Epithelial cell of proximal tubule (primary cell): ENCODE data around the gene ORC6. TPM values are rescaled to one million over a fixed set of nuclear protein-coding genes. Genes with fewer than 3 reads are reported as not detected.

Experiments
- DNase-seq: peaks from one replicate; pipeline ENCODE4 v3.0.0-alpha.2; 2011; ENCODE audit warnings: low read depth
- H3K4me3 ChIP-seq: 2 replicates; pipeline ENCODE4 v1.5.1; 2011; ENCODE audit warnings: low read depth, mild to moderate bottlenecking, low read length
- total RNA-seq: library from RNA; depleted of rRNA; stranded (reverse); fragments of >200 nt; gene quantifications from 2 replicates; pipeline ENCODE4 v1.2.3, GENCODE V29; 2015
- TF ChIP-seq, protein P1 (sequence below): conservative IDR thresholded peaks from 2 replicates; pipeline ENCODE4 v1.5.1; 2012; ENCODE audit warnings: low read depth, mild to moderate bottlenecking, low read length

Gene ORC6
- total RNA-seq, 1 donor from 2014 or later, result 34.1 TPM

DNA sequence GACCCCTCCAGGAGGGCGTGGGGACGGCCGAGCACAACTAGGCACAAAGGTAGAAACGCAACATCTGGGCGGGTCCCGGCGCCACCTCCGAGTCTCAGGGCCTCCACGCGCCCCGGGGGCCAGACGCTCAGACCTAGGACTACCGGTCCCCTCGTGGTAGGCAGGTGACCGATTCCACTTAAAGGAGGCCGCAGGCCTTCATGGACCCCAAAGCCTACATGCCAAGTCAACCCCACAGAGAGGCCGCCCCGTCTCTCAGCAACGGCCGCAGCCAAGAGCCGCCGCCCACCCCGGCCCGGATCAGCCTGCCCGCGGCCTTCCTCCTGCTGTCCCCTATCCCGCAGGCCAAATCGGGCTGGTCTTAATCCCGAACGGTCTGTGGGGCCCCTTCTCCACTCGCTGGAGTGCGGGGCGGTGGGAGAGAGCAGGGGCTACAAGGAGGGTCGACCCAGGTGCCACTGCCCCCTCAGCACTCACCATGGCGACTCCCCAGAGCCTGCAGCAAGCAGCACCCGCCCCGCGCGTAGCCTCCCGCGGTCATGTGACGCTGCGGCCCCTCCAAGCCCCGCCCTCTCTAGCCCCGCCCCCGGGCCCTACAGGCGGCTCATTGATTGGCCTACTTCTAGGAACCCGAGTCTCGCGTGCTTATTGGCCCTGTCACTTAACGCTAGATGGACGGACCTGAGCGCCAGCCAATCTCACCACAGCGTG, 650 bp upstream of the ORC6 start, which contains the start of gene VPS35:
VPS35 (minus strand) TSS at position 525 of the 711 bp plus-strand sequence; CDS start at position 480, 45 bp downstream.
- H3K4me3 ChIP-seq, result peak within 1 kb of the TSS; percentile 91
- peak; percentile 88 for DNase-seq
- TF ChIP-seq, protein P1, sequence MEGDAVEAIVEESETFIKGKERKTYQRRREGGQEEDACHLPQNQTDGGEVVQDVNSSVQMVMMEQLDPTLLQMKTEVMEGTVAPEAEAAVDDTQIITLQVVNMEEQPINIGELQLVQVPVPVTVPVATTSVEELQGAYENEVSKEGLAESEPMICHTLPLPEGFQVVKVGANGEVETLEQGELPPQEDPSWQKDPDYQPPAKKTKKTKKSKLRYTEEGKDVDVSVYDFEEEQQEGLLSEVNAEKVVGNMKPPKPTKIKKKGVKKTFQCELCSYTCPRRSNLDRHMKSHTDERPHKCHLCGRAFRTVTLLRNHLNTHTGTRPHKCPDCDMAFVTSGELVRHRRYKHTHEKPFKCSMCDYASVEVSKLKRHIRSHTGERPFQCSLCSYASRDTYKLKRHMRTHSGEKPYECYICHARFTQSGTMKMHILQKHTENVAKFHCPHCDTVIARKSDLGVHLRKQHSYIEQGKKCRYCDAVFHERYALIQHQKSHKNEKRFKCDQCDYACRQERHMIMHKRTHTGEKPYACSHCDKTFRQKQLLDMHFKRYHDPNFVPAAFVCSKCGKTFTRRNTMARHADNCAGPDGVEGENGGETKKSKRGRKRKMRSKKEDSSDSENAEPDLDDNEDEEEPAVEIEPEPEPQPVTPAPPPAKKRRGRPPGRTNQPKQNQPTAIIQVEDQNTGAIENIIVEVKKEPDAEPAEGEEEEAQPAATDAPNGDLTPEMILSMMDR, result peak; percentile 37

DNA sequence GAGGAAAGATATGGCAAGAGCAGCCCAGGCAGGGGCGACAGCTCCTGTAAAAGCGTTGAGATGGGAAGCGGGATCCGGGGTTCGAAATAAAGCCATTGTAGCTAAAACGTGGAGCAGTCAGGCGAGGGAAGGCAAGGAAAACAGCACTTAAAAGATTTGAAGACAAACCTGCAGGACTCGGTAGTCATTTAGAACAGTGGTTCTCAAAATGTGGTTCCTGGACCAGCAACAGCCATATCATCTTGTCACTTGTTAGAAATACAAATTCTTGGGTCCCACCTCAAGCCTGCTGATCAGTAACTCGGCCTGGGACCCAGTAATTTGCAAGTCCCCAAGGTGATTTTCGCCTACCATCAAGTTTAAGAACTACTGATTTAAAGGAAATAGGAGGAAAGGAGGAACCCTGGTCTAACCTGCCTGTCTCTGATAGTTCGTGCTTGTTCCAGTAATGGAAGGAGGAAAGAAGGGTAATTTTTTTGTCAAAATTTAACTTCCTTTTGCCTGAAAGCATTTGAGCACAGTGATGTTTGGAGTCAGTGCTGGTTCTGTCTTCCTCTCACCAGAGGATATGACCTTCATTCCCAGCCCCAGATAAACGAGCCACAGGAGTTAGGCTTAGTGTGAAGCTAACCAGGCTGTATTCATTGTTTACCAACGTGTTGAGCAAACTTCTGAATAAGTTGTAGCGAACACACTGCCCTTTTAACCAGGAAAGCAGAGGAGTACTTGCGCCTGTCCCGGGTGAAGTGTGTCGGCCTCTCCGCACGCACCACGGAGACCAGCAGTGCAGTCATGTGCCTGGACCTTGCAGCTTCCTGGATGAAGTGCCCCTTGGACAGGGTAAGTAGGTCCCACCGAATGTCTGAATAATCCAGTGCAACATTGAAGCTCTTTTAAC, 1.1 kb downstream of the ORC6 start:
- H3K4me3 ChIP-seq, result peak overlapping the region; percentile 91
- DNase-seq, result no peak
- TF ChIP-seq, protein P1, result no peak

DNA sequence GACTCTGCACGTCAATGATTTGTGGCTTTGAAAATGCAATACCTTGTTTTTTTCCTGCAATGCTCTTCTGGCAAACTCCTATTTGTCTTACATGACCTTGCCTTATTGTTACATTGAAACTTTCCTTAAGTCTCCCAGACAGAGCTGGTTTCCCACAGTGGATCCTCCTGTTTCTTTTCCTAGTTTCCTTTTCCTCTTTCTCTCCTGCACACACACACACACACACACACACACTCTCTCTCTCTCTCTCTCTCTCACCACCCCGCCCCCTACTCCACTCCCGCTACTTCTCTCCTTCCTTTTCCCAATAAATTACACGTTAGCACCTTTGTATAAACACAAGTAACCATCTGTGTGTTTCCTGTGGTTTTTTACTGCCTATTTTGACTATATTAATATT, 2.3 kb downstream of the ORC6 start:
- no peak for DNase-seq
- TF ChIP-seq, protein P1, result no peak
- H3K4me3 ChIP-seq, result no peak overlapping the region

DNA sequence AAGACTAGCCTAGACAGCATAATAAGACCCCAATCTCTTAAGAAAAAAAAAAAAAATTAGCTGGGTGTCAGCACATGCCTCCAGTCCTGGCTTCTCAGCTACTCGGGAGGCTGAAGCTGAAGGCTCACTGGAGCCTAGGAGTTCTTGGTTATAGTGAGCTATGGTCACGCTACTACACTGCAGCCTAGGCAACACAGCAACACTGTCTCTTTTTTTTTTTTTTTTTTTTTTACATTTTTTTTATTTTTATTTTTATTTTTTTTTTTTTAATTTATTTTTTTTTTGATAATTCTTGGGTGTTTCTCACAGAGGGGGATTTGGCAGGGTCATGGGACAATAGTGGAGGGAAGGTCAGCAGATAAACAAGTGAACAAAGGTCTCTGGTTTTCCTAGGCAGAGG, 4.1 kb downstream of the ORC6 start:
- TF ChIP-seq, protein P1, result no peak
- no peak overlapping the region for H3K4me3 ChIP-seq
- no peak for DNase-seq

DNA sequence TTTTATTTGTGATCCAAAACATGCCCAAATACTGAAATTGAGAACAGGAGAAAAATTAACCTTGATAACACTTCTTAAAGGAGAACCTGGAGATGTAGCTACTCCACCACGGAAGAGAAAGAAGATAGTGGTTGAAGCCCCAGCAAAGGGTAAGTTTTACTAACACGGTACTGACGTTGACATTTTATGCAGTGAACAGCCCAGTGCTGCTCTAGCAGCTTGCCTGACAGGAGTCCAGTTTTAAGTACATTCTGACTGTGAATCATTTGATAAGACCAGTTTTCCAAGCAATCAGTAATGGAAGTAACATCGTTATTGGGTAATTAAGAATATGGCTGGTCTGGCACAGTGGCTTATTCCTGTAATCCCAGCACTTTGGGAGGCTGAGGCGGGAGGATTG, 6.5 kb downstream of the ORC6 start:
- TF ChIP-seq, protein P1, result no peak
- no peak overlapping the region for H3K4me3 ChIP-seq
- DNase-seq, result no peak

DNA sequence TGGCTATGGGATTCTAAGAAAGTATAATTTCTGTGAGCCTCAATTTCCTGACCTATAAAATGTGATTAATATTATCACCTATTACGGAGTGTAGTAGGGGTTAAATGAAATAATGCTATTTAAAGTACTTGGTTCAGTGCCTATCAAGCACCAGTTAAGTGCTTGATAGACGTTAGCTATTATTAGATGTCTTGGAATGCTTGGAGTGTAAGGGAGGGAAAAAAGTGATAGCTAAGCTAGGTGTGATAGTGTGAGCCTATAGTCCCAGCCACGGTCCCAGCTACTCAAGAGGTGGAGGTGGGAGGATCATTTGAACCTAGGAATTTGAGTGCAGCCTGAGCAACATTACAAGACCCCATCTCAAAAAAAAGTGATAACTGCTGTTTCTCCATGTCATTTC, 7.5 kb downstream of the ORC6 start:
- TF ChIP-seq, protein P1, result no peak
- H3K4me3 ChIP-seq, result no peak overlapping the region
- DNase-seq, result no peak
